OCI-M2 (cell line): ENCODE data around the gene NHERF1.

Experiments used
- DNase-seq: peaks from one replicate; lab custom pipeline; 2025; ENCODE audit not compliant: unreplicated experiment; lab: John Stamatoyannopoulos, UW

NHERF1 gene

GRCh38 chr17:74732042-74732867, 16.2 kb upstream of the NHERF1 start:
- DNase-seq = no peak

DNA sequence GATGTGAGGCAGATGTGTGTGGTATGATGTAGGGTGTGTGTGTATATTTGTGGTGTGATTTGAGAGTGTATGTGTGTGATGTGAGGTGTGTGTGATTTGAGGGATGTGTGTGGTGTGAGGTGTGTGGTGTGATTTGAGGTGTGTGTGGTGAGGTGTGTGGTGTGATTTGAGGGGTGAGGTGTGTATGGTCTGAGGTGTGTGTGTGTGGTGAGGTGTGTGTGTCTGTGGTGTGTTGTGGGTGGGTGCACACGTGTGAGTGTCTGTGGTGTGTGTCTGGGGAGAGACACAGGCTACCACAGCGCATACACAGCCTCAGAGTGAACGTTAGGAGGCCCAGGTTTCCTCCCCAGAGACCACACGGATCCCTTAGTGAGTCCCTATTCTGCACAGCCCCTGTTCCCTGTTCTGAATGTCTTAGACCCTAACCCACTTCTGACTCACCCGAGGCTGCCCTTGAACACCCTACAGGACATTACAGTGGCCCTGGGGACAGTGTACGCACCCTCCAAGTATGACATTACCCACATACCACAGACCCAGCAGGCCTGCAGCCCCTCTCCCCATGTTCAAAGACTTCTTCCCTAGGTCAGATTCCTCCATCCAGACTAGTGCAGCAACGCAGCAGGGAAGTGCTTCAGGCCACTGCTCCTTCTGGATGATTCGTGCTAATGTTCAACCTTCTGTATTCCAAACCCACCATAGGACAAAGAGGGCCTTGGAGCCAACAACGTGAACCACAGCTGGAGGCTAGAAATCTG, 14.9 kb upstream of the NHERF1 start:
- DNase-seq = no peak

GRCh38 chr17:74734256-74734655, 14.2 kb upstream of the NHERF1 start:
- DNase-seq = no peak

- DNase-seq = no peak
These were observed 11.7 kb upstream of the NHERF1 start, which contains the start of gene RAB37 for GRCh38 chr17:74736513-74737298. Gene RAB37 (plus strand): TSS chr17:74737256. CDS start chr17:74737273, 17 bp downstream.

DNA sequence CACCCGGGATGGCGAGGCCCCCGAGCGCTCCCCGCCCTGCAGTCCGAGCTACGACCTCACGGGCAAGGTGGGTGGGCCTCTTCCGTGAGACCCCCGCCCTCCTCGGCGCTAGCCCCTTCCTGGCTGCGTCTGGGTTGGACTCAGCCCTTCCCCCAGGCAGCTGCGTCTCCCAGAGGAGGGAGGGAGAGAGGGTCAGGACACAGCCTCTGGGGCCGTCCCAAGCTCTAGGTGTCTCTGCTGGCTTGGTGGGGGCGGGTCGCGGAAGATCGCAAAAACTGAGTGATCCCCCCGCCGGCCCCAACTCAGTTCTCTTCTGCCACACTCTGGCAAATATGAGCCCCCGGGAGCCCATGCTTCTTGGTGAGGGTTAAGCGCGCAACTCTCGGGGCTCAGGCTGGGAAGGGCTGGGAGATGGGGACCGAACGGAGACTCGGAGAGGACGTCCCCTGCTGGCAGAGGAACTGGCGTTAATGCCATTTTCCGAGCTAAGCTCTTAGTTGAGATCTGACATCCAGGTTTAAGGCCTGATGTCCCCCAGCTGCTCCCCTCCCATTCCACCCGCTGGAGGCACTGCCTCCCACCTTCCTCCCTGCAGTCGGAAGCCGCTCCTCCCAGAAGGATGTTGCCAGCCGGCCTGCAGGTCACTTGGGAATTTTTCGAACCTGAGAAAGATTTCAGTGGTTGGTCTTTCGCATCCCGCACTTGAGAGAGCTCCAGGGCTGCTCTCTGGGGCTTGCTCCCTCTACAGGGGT, 11.0 kb upstream of the NHERF1 start:
- DNase-seq = no peak

- no peak for DNase-seq
These were observed 10.1 kb upstream of the NHERF1 start for GRCh38 chr17:74738051-74738996.

DNA sequence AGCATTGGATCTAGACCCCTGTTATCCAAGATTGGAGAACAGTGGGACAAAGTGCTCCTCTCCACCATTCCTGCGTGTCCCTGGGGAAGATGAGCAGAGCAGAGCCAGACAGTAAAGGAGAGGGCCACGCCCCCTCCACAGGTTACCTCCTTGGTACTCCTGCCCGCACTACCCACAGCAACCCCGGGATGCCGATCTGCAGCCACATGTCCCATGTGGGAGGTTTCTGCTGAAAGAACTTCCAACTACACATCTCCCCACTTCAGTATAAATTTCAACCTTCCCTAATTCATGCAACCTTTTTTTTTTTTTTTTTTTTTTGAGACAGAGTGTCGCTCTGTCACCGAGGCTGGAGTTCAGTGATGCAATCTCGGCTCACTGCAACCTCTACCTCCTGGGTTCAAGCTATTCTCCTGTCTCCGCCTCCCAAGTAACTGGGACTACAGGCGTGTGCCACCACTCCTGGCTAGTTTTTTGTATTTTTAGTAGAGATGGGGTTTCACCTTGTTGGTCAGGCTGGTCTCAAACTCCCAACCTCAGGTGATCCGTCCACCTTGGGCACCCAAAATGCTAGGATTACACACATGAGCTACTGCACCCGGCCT, 9.1 kb upstream of the NHERF1 start:
- DNase-seq = no peak

- DNase-seq = no peak
These were observed 8.3 kb upstream of the NHERF1 start for GRCh38 chr17:74740173-74740572.

DNA sequence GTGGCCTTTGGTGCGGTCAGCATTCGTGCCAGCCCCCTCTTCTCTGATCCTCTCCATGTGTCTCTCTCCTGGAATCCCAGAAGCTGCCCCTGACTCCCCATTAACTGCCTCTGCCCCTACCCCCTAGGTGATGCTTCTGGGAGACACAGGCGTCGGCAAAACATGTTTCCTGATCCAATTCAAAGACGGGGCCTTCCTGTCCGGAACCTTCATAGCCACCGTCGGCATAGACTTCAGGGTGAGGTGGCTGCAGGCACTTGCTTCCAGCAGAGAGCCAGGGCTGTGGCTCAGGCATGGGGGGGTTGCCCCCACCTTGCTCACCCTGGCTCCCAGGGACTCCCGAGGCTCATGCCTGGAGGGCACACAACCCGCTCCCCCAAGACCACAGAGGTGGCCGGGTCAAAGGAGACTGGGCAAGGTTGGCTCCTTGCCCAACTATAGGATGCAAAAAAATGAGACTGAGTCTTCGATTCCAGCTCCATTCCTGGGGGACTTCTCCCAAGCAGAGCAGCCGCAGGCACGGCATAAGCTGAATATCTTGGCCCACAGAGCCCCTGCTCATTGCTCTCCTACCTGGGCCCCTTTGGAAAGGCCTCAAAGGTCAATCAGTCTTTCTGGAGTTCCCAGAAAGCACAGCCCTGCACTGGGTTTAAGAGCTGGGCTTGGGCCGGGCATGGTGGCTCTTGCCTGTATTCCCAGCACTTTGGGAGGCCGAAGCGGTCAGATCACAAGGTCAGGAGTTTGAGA, 7.6 kb upstream of the NHERF1 start:
- DNase-seq = no peak

GRCh38 chr17:74742153-74742515, 6.3 kb upstream of the NHERF1 start:
- no peak for DNase-seq

- no peak for DNase-seq
These were observed 5.4 kb upstream of the NHERF1 start for GRCh38 chr17:74742978-74743545.

GRCh38 chr17:74743755-74744154, 4.7 kb upstream of the NHERF1 start:
- no peak for DNase-seq

- no peak for DNase-seq
These were observed 4.1 kb upstream of the NHERF1 start for GRCh38 chr17:74744349-74744713.

DNA sequence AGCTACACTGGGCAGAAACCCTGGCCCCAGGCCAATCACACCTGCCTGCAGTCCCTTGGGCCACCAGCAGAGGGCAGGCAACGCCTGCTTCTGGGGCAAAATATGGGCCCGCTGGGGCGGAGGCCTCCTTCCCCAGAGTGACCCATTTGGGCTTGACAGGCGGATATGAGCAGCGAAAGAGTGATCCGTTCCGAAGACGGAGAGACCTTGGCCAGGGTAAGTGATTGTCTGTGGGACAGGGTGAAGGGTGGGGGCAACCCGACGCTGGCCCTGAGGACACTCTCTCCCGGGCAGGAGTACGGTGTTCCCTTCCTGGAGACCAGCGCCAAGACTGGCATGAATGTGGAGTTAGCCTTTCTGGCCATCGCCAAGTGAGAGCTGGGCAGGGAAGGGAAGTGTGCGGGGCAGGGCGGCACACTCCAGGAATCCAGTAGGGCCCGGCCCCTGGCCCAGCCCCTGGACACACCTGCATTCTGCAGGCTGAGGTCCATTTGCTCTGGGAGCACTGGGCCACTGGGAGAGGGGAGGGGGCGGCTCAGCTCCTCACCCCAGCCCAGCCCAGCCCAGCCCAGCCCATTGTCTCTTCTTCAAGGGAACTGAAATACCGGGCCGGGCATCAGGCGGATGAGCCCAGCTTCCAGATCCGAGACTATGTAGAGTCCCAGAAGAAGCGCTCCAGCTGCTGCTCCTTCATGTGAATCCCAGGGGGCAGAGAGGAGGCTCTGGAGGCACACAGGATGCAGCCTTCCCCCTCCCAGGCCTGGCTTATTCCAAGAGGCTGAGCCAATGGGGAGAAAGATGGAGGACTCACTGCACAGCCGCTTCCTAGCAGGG, 3.5 kb upstream of the NHERF1 start:
- DNase-seq = peak; percentile 9

DNA sequence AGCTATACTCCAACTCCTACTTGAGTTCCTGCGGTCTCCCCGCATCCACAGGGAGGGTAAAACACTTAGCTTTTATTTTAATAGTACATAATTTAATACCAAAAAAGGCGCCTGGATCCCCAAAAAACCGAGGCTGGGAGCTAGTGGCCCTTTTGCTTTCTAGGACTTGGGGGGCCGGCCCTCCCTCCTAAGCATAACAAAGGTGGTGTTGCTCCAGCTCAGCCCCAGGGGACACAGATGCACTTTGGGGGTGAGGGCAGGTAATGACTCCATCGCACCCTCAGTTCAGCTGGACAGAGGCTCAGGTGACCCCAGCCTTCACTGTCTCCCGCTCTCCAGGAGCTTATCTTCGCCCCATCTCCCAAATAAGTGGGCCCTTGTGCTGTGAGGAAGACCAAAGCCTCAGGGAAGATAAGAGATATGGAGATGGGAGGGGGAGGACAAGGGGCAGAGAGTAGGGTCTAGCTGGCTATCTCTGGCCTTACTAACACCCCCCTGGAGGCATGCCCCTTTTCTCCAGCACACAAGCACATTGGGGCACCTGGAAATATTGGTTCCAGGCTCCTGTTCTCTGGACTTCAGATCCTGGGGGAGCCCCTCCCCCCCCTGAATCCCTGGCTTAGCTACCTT, 2.8 kb upstream of the NHERF1 start:
- DNase-seq = no peak

DNA sequence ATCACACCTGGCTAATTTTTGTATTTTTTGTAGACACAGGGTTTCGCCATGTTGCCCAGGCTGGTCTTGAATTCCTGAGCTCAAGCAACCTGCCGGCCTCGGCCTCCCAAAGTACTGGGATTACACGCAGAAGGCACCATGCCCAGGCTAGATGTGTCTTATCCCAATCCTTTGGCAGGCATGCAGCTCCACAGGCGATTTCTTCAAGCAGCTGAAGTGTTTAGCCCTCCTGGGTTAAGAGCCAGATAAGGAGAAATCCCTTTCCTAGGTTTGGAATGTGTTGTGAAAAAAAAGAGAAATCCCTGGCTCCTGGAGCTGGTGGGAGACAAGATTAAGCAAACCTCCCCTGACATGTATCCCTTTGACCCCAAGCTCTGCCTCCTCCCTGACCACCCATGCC, 2.1 kb upstream of the NHERF1 start:
- DNase-seq = no peak

- no peak for DNase-seq
These were observed 1.5 kb upstream of the NHERF1 start for GRCh38 chr17:74746922-74747321.
